ENCODE data around the gene TSKU. TPM values are rescaled to one million over a fixed set of nuclear protein-coding genes. Genes with fewer than 3 reads are reported as not detected.

Gene TSKU
- total RNA-seq, 1 experiment from 2014 or later = 99.4 TPM

- Histone ChIP-seq H3K4me1 (replicated peaks; ENCODE audit: insufficient read depth) (peaks cover 39% of the 10 kb centered on the region), H3K27ac (peak overlapping the region; percentile 11; the same call in 1 of the 2 replicates), H3K36me3 (ENCODE audit: low read depth) (peaks cover 13% of the 10 kb centered on the region), H3K9me2 (ENCODE audit: insufficient read depth) (no peaks in the 10 kb centered on the region), H3K79me2 (ENCODE audit: low read depth) (peaks cover 16% of the 10 kb centered on the region), H3K4me3 (no peak overlapping the region), H3F3A (ENCODE audit: insufficient read depth, low read depth) (peaks cover 62% of the 10 kb centered on the region), H3K9me3 (ENCODE audit: insufficient read depth, low read depth) (no peaks in the 10 kb centered on the region), H3K4me2 (peak overlapping the region; percentile 54), H3K27me3 (ENCODE audit: insufficient read depth, low read depth) (no peaks in the 10 kb centered on the region), H4K20me1 (ENCODE audit: insufficient read depth) (peaks cover 14% of the 10 kb centered on the region), H2AFZ (no peak overlapping the region)
- intact Hi-C loops (cut with micrococcal nuclease; ENCODE audit: unreplicated experiment) = no loop called here
- ChIA-PET POLR2A (ENCODE audit: unreplicated experiment) (interaction anchor here (0.6 kb wide), 1 partner anchor 42 kb away, joined by 7 read pairs; no protein-coding TSS in a partner anchor), CTCF (interaction anchor here (1.5 to 1.7 kb wide), 2 partner anchors 69 to 117 kb away, joined by 6 read pairs; no protein-coding TSS in a partner anchor)
- TSS peak; percentile 11 for BruUV-seq (replicated peaks)
- no peak for DNase-seq
- TF ChIP-seq CTCF (conservative IDR thresholded peaks at IDR 0.05) (no peak), EZH2 (IDR thresholded peaks at IDR 0.05; ENCODE audit: low read depth) (no peak)
Measured at GRCh38 chr11:76802621-76803020, 19.5 kb downstream of the TSKU start.

- POLR2A ChIA-PET (ENCODE audit: unreplicated experiment) = interaction anchor here (0.6 kb wide), 1 partner anchor 42 kb away, joined by 7 read pairs; no protein-coding TSS in a partner anchor
- intact Hi-C loops (cut with micrococcal nuclease; ENCODE audit: unreplicated experiment) = no loop called here
- no peak for DNase-seq
- Histone ChIP-seq H3K9me3 (ENCODE audit: insufficient read depth, low read depth) (no peaks in the 10 kb centered on the region), H3F3A (ENCODE audit: insufficient read depth, low read depth) (peaks cover 58% of the 10 kb centered on the region), H3K9me2 (ENCODE audit: insufficient read depth) (no peaks in the 10 kb centered on the region), H2AFZ (no peak overlapping the region), H4K20me1 (ENCODE audit: insufficient read depth) (peaks cover 10% of the 10 kb centered on the region), H3K27ac (peak overlapping the region; percentile 11; the same call in 1 of the 2 replicates), H3K79me2 (ENCODE audit: low read depth) (peaks cover 12% of the 10 kb centered on the region), H3K4me3 (no peak overlapping the region), H3K4me1 (replicated peaks; ENCODE audit: insufficient read depth) (peaks cover 39% of the 10 kb centered on the region), H3K4me2 (peak overlapping the region; percentile 54), H3K27me3 (ENCODE audit: insufficient read depth, low read depth) (no peaks in the 10 kb centered on the region), H3K36me3 (ENCODE audit: low read depth) (peaks cover 9% of the 10 kb centered on the region)
- CTCF ChIA-PET = interaction anchor here (1.5 to 1.7 kb wide), 2 partner anchors 69 to 116 kb away, joined by 6 read pairs; no protein-coding TSS in a partner anchor
- BruUV-seq (replicated peaks) = no TSS peak
- TF ChIP-seq CTCF (conservative IDR thresholded peaks at IDR 0.05) (no peak), EZH2 (IDR thresholded peaks at IDR 0.05; ENCODE audit: low read depth) (no peak)
Measured at GRCh38 chr11:76803023-76803422, 19.9 kb downstream of the TSKU start.

- Histone ChIP-seq H2AFZ (no peak overlapping the region), H3K4me3 (no peak overlapping the region), H3K27me3 (ENCODE audit: insufficient read depth, low read depth) (no peaks in the 10 kb centered on the region), H3K36me3 (ENCODE audit: low read depth) (no peaks in the 10 kb centered on the region; the same call in 1 of the 2 replicates), H3F3A (ENCODE audit: insufficient read depth, low read depth) (peaks cover 49% of the 10 kb centered on the region), H3K9me2 (ENCODE audit: insufficient read depth) (no peaks in the 10 kb centered on the region), H3K79me2 (ENCODE audit: low read depth) (peaks cover 2% of the 10 kb centered on the region; the same call in 1 of the 2 replicates), H3K9me3 (ENCODE audit: insufficient read depth, low read depth) (no peaks in the 10 kb centered on the region), H3K4me2 (no peak overlapping the region; the same call in 1 of the 2 replicates), H3K4me1 (replicated peaks; ENCODE audit: insufficient read depth) (peaks cover 39% of the 10 kb centered on the region), H3K27ac (no peak overlapping the region), H4K20me1 (ENCODE audit: insufficient read depth) (peaks cover under 1% of the 10 kb centered on the region)
- no peak for DNase-seq
- ChIA-PET CTCF (interaction anchor here (0.7 to 1.5 kb wide), 2 partner anchors 70 to 564 kb away, joined by 6 to 16 read pairs; no protein-coding TSS in a partner anchor), POLR2A (ENCODE audit: unreplicated experiment) (interaction anchor here (0.6 to 0.8 kb wide), 2 partner anchors 33 to 237 kb away, joined by 3 to 6 read pairs; no protein-coding TSS in a partner anchor)
- no TSS peak for BruUV-seq (replicated peaks)
- intact Hi-C loops (cut with micrococcal nuclease; ENCODE audit: unreplicated experiment) = no loop called here
- TF ChIP-seq CTCF (conservative IDR thresholded peaks at IDR 0.05) (no peak), EZH2 (IDR thresholded peaks at IDR 0.05; ENCODE audit: low read depth) (no peak)
Measured at GRCh38 chr11:76803811-76804600, 20.9 kb downstream of the TSKU start.
